ENCODE results near the gene IFI6. TPM values are rescaled to one million over a fixed set of nuclear protein-coding genes. Genes with fewer than 3 reads are reported as not detected.
"Not testable (repeated sequence)": the region's sequence is repeated elsewhere in the genome, so short reads cannot be mapped to it uniquely, and the experiment has no call there.

The IFI6 gene
- total RNA-seq, result 32.4 TPM
- long read RNA-seq, transcript IFI6-202 (5 exons, 841 nt), result major isoform, 18 of 20 reads
- long read RNA-seq, partial matches to known transcripts, result 0 of 20 reads
- long read RNA-seq, other reads (novel, unspliced or antisense), result 0 of 20 reads

GRCh38 chr1:27671964-27672749 is at the start of gene IFI6:
Gene IFI6, minus strand, starts transcription at chr1:27672192. Its CDS starts 2,878 bp downstream, at chr1:27669314.
- DNase-seq (ENCODE audit: low spot score), result peak; percentile 94
- intact Hi-C loops (cut with DNase I), result loop anchor here (1.0 to 5.0 kb wide), 2 partner anchors 53 to 100 kb away; partner anchors contain the start of genes FAM76A and STX12

GRCh38 chr1:27719286-27720251 is 47.6 kb upstream of the IFI6 start:
- DNase-seq (ENCODE audit: low spot score), result no peak
- intact Hi-C loops (cut with DNase I), result no loop called here

- intact Hi-C loops (cut with DNase I), result no loop called here
- DNase-seq (ENCODE audit: low spot score), result no peak
Measured at GRCh38 chr1:27716262-27716895, 44.4 kb upstream of the IFI6 start.

GRCh38 chr1:27713869-27714513 is 42.0 kb upstream of the IFI6 start:
- no peak for DNase-seq (ENCODE audit: low spot score)
- intact Hi-C loops (cut with DNase I), result no loop called here

- DNase-seq (ENCODE audit: low spot score), result no peak
- intact Hi-C loops (cut with DNase I), result no loop called here
Measured at GRCh38 chr1:27713139-27713725, 41.2 kb upstream of the IFI6 start.

GRCh38 chr1:27710574-27710973 is 38.6 kb upstream of the IFI6 start:
- intact Hi-C loops (cut with DNase I), result no loop called here
- DNase-seq (ENCODE audit: low spot score), result no peak

- no peak for DNase-seq (ENCODE audit: low spot score)
- intact Hi-C loops (cut with DNase I), result no loop called here
Measured at GRCh38 chr1:27705545-27705944, 33.6 kb upstream of the IFI6 start.

- intact Hi-C loops (cut with DNase I), result no loop called here
Measured at GRCh38 chr1:27704958-27705357, 33.0 kb upstream of the IFI6 start.

GRCh38 chr1:27696835-27697234 is 24.8 kb upstream of the IFI6 start:
- intact Hi-C loops (cut with DNase I); DNase-seq (ENCODE audit: low spot score): not testable (repeated sequence)

More at GRCh38 chr1:27704958-27705357, 33.0 kb upstream of the IFI6 start:
- no peak for DNase-seq (ENCODE audit: low spot score)

- DNase-seq (ENCODE audit: low spot score), result no peak
Measured at GRCh38 chr1:27690183-27690582, 18.2 kb upstream of the IFI6 start.

GRCh38 chr1:27689423-27690173 is 17.6 kb upstream of the IFI6 start:
- intact Hi-C loops (cut with DNase I), result no loop called here
- no peak for DNase-seq (ENCODE audit: low spot score)

More at GRCh38 chr1:27690183-27690582, 18.2 kb upstream of the IFI6 start:
- intact Hi-C loops (cut with DNase I), result no loop called here

GRCh38 chr1:27687906-27688305 is 15.9 kb upstream of the IFI6 start:
- no peak for DNase-seq (ENCODE audit: low spot score)
- intact Hi-C loops (cut with DNase I), result no loop called here

GRCh38 chr1:27686223-27686990 is 14.4 kb upstream of the IFI6 start:
- intact Hi-C loops (cut with DNase I), result no loop called here
- DNase-seq (ENCODE audit: low spot score), result no peak

GRCh38 chr1:27684176-27684575 is 12.2 kb upstream of the IFI6 start:
- no peak for DNase-seq (ENCODE audit: low spot score)
- intact Hi-C loops (cut with DNase I), result no loop called here

- intact Hi-C loops (cut with DNase I), result no loop called here
- DNase-seq (ENCODE audit: low spot score), result no peak
Measured at GRCh38 chr1:27682351-27682944, 10.5 kb upstream of the IFI6 start.

- DNase-seq (ENCODE audit: low spot score); intact Hi-C loops (cut with DNase I): not testable (repeated sequence)
Measured at GRCh38 chr1:27681580-27681979, 9.6 kb upstream of the IFI6 start.

GRCh38 chr1:27680225-27680791 is 8.3 kb upstream of the IFI6 start:
- DNase-seq (ENCODE audit: low spot score); intact Hi-C loops (cut with DNase I): not testable (repeated sequence)

Measured in cardiac septum (tissue), 1 donor.